ENCODE data around the gene ITGB1BP2. TPM values are rescaled to one million over a fixed set of nuclear protein-coding genes. Genes with fewer than 3 reads are reported as not detected.

Gene ITGB1BP2
- total RNA-seq (under 1 TPM; 0.13 to 0.58 (median 0.27) TPM), polyA plus RNA-seq (1 to 10 TPM; 1.1 to 2.0 TPM)

DNA sequence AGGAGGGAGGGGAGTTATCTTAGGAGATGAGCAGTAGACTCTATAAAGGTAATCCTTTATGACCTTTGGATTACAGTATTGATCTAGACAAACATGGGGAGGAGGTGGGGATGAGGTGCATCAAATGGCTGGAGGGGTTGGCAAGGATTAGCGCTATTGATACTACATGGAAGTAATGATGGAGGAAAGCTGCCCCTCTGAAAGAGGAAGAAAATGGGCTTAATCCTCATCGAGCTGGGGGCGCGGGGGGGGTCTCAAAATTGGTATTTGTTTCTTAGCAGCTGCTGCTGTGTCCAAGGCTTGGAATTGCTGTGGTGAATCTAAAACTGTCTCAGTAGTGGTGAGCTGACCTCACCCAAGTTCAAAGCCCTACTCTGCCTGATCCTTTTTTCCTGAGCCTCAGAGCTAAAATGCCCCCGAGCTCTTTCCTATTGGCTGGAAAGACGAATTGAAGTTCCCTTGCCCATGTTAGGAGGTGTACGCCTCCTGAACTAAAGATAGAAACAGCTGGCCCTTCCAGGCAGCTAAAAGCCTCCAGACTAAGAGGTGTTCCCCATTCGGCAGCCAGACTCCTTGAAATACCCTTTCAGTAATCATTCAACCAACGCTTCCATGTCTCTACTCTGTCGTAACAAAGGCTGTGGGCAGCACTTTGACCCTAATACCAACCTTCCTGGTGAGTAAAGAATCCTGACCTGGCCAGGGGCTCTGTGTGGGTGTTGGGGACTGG, at the start of gene ITGB1BP2:
Gene ITGB1BP2 (plus strand): TSS at position 556 of the 730 bp plus-strand sequence. CDS start 57 bp downstream, at position 613.
- H3K4me1 ChIP-seq = no peaks in the 10 kb centered on the region
- peaks cover 0 to 37% (median 0%) of the 10 kb centered on the region in 3 donors for H3K36me3 ChIP-seq
- DNase-seq = peak in 1 of 6 donors; percentile 17
- H3K27ac ChIP-seq = no peak within 1 kb of the TSS
- no peak for FAIRE-seq
- H3K9me3 ChIP-seq = no peaks in the 10 kb centered on the region
- peak in 1 of 4 donors; percentile 24 for ATAC-seq
- H3K4me3 ChIP-seq = no peak within 1 kb of the TSS
- TF ChIP-seq CTCF (IDR thresholded peaks at IDR 0.05) = no peak
- peaks cover 0 to 9% (median 0%) of the 10 kb centered on the region in 4 donors for H3K27me3 ChIP-seq
- WGBS, 2 donors = 64 to 76% methylated on average over 10 of the region's 10 CpGs
- intact Hi-C loops (cut with DNase I) = no loop called here

- no peaks in the 10 kb centered on the region for H3K9me3 ChIP-seq
- FAIRE-seq (no peak), ATAC-seq (no peak), DNase-seq (no peak)
- no peaks in the 10 kb centered on the region for H3K27me3 ChIP-seq
- no peaks in the 10 kb centered on the region for H3K4me1 ChIP-seq
- no peaks in the 10 kb centered on the region for H3K36me3 ChIP-seq
- intact Hi-C loops (cut with DNase I) = no loop called here
- no peak overlapping the region for H3K4me3 ChIP-seq
- TF ChIP-seq CTCF (IDR thresholded peaks at IDR 0.05) = no peak
- H3K27ac ChIP-seq = no peak overlapping the region
- 75 to 78% methylated on average over 2 of the region's 2 CpGs for WGBS, 2 donors
Measured at GRCh38 chrX:71252221-71252620, 49.3 kb upstream of the ITGB1BP2 start.

- WGBS, 2 donors = 3 to 28% methylated on average over 30 to 34 of the region's 35 CpGs
- FAIRE-seq = no peak
Measured at GRCh38 chrX:71253253-71254091, 48.1 kb upstream of the ITGB1BP2 start.

More at GRCh38 chrX:71253253-71254091, 48.1 kb upstream of the ITGB1BP2 start:
- Histone ChIP-seq H3K4me1 (no peaks in the 10 kb centered on the region), H3K27me3 (no peaks in the 10 kb centered on the region), H3K27ac (peak overlapping the region; percentile 61 to 85 (median 72)), H3K36me3 (no peaks in the 10 kb centered on the region), H3K4me3 (peak overlapping the region; percentile 23 to 60 (median 48)), H3K9me3 (no peaks in the 10 kb centered on the region)
- intact Hi-C loops (cut with DNase I) = no loop called here
- ATAC-seq (no peak), DNase-seq (peak; percentile 28 to 78 (median 58))
- peak in 3 of 4 donors; percentile 12 to 29 (median 21) for TF ChIP-seq CTCF (IDR thresholded peaks at IDR 0.05)

Measured in pancreas (tissue), 10 donors.